Keratinocyte (primary cell): ENCODE measurements around the gene ATF7. TPM values are rescaled to one million over a fixed set of nuclear protein-coding genes. Genes with fewer than 3 reads are reported as not detected.

Experiments used
- DNase-seq: peaks from one replicate; pipeline ENCODE4 v3.0.0-alpha.2; 2011; ENCODE audit warnings: low read depth, missing footprints, low spot score
- FAIRE-seq: peaks from 2 replicates; lab custom pipeline; 2011; peaks lifted over from hg19 to GRCh38; lab: Jason Lieb, UNC
- H2AFZ ChIP-seq: 2 replicates; pipeline ENCODE4 v1.6.0; 2012; ENCODE audit warnings: low read length, control low read depth, inconsistent platforms; ENCODE audit not compliant: control insufficient read depth
- H3K27ac ChIP-seq: 2 replicates; pipeline ENCODE4 v1.5.1; 2011; ENCODE audit warnings: low read length; ENCODE audit not compliant: control insufficient read depth, insufficient read depth
- H3K27me3 ChIP-seq: 3 replicates; pipeline ENCODE4 v1.6.0; 2011; ENCODE audit warnings: low read length; ENCODE audit not compliant: control insufficient read depth, insufficient read depth; ENCODE audit errors: extremely low read depth
- H3K36me3 ChIP-seq, 2 experiments: 2 replicates in 1 of 2; 3 replicates in 1 of 2; pipeline ENCODE4 v1.5.1; 2011; ENCODE audit warnings: low read length in 2 of 2, mild to moderate bottlenecking in 1 of 2; ENCODE audit not compliant: control insufficient read depth in 2 of 2, insufficient read depth in 2 of 2; ENCODE audit errors: extremely low read depth in 1 of 2
- H3K4me1 ChIP-seq: 3 replicates; pipeline ENCODE4 v1.5.1; 2011; ENCODE audit warnings: low read length; ENCODE audit not compliant: control insufficient read depth, insufficient read depth; ENCODE audit errors: extremely low read depth
- H3K4me2 ChIP-seq: 3 replicates; pipeline ENCODE4 v1.6.0; 2011; ENCODE audit warnings: low read depth, low read length; ENCODE audit not compliant: control insufficient read depth, insufficient read depth; ENCODE audit errors: extremely low read depth
- H3K4me3 ChIP-seq, 3 experiments: fragments of 200-600 bp in 1 of 3; sonication (generic) in 1 of 3; 2 replicates in 2 of 3; 3 replicates in 1 of 3; pipeline ENCODE4 v1.5.1; 2011 to 2016; ENCODE audit warnings: low read length in 3 of 3, mild to moderate bottlenecking in 3 of 3, control low read depth in 2 of 3, inconsistent platforms in 1 of 3, low read depth in 1 of 3, mixed read lengths in 1 of 3, mixed run types in 1 of 3, moderate library complexity in 1 of 3; ENCODE audit not compliant: control insufficient read depth in 2 of 3, insufficient read depth in 2 of 3; ENCODE audit errors: extremely low read depth in 1 of 3
- H3K79me2 ChIP-seq: 2 replicates; pipeline ENCODE4 v1.6.0; 2012; ENCODE audit warnings: low read length; ENCODE audit not compliant: control insufficient read depth, insufficient read depth
- H3K9ac ChIP-seq: 3 replicates; pipeline ENCODE4 v1.6.0; 2011; ENCODE audit warnings: low read length; ENCODE audit not compliant: control insufficient read depth, insufficient read depth; ENCODE audit errors: extremely low read depth
- H3K9me1 ChIP-seq: 3 replicates; pipeline ENCODE4 v1.6.0; 2011; ENCODE audit warnings: low read length; ENCODE audit not compliant: control insufficient read depth, insufficient read depth; ENCODE audit errors: extremely low read depth
- H3K9me3 ChIP-seq: 2 replicates; pipeline ENCODE4 v1.5.1; 2012; ENCODE audit warnings: low read depth, low read length; ENCODE audit not compliant: control insufficient read depth
- H4K20me1 ChIP-seq: 3 replicates; pipeline ENCODE4 v1.6.0; 2011; ENCODE audit warnings: low read length; ENCODE audit not compliant: control insufficient read depth, insufficient read depth; ENCODE audit errors: extremely low read depth
- EZH2 ChIP-seq: IDR thresholded peaks from one replicate; pipeline ENCODE4 v1.6.1; 2012; ENCODE audit warnings: inconsistent platforms, mild to moderate bottlenecking, low read length, moderate library complexity
- dilution Hi-C: fragments of 300-500 bp; cut with MboI; formaldehyde crosslinking; loops from one replicate; pipeline ENCODE4 v1.7.0; 2020; ENCODE audit warnings: low sequenced_read_pairs; ENCODE audit not compliant: extremely low pct_ligation_motif_present
- polyA plus RNA-seq, 5 experiments: library from polyadenylated mRNA; depleted of rRNA in 3 of 5; stranded (reverse) in 3 of 5; stranded (forward) in 1 of 5; unstranded in 1 of 5; fragments of >200 nt; gene quantifications; 1 replicate in 1 of 5; 2 replicates in 3 of 5; 3 replicates in 1 of 5; pipeline versions ENCODE4 v1.2.1 to v1.2.3, GENCODE V29; 2011 to 2012; ENCODE audit warnings: missing spikeins in 2 of 5, low read depth in 1 of 5, low replicate concordance in 1 of 5
- TF ChIP-seq, protein P1 (sequence below), 3 experiments: IDR thresholded peaks in 1 of 3; conservative IDR thresholded peaks in 1 of 3; optimal IDR thresholded peaks in 1 of 3; 2 replicates in 2 of 3; 3 replicates in 1 of 3; pipeline versions ENCODE3 to v1.5.1; 2011; ENCODE audit warnings: low read length in 3 of 3, mild to moderate bottlenecking in 3 of 3, moderate library complexity in 2 of 3, control low read depth in 1 of 3, inconsistent platforms in 1 of 3; ENCODE audit not compliant: insufficient read depth in 2 of 3; ENCODE audit errors: extremely low read depth in 1 of 3

Gene ATF7
- polyA plus RNA-seq, 1 donor (not counting 4 experiments of a cell fraction or from before 2014, with no cell fraction given): 16.3 TPM

DNA sequence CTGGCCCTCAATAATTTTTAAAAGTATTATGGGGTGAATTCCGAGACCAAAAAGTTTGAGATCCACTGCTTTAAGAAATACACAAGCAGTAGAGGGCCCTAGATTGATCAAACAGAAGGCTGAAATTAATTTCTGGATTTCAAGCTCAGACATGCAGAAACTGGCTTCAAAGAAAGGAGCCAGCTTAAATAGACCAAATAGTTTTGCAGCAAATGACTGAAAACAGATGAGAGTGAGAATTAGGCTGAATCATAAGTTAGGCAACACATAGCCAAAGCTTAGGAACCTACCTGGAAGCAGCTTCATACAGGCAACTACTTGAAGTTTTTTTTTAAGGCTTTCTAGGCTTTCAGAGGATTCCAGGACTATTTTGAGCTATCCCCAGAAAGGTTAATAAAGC is 12.4 kb downstream of the ATF7 start:
- Histone ChIP-seq H3K9ac (peak overlapping the region; percentile 22), H3K9me3 (no peaks in the 10 kb centered on the region), H3K79me2 (peaks cover 51% of the 10 kb centered on the region), H3K4me3 (peak overlapping the region in 1 of 3 experiments; percentile 46), H3K36me3 (no peaks in the 10 kb centered on the region), H3K4me1 (peaks cover 12% of the 10 kb centered on the region), H4K20me1 (no peaks in the 10 kb centered on the region), H2AFZ (no peak overlapping the region), H3K27me3 (no peaks in the 10 kb centered on the region), H3K27ac (peak overlapping the region; percentile 20), H3K4me2 (peak overlapping the region; percentile 48), H3K9me1 (no peaks in the 10 kb centered on the region)
- TF ChIP-seq EZH2: no peak
- TF ChIP-seq, protein P1, sequence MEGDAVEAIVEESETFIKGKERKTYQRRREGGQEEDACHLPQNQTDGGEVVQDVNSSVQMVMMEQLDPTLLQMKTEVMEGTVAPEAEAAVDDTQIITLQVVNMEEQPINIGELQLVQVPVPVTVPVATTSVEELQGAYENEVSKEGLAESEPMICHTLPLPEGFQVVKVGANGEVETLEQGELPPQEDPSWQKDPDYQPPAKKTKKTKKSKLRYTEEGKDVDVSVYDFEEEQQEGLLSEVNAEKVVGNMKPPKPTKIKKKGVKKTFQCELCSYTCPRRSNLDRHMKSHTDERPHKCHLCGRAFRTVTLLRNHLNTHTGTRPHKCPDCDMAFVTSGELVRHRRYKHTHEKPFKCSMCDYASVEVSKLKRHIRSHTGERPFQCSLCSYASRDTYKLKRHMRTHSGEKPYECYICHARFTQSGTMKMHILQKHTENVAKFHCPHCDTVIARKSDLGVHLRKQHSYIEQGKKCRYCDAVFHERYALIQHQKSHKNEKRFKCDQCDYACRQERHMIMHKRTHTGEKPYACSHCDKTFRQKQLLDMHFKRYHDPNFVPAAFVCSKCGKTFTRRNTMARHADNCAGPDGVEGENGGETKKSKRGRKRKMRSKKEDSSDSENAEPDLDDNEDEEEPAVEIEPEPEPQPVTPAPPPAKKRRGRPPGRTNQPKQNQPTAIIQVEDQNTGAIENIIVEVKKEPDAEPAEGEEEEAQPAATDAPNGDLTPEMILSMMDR (optimal IDR thresholded peaks at IDR 0.05 in 1 of 3, IDR thresholded peaks at IDR 0.05 in 1 of 3, conservative IDR thresholded peaks at IDR 0.05 in 1 of 3; ENCODE audit: extremely low read depth in 1 of 3, insufficient read depth in 2 of 3, low read length in 3 of 3): no peak
- dilution Hi-C loops: no loop called here
- DNase-seq (no peak), FAIRE-seq (peak; percentile 67)

DNA sequence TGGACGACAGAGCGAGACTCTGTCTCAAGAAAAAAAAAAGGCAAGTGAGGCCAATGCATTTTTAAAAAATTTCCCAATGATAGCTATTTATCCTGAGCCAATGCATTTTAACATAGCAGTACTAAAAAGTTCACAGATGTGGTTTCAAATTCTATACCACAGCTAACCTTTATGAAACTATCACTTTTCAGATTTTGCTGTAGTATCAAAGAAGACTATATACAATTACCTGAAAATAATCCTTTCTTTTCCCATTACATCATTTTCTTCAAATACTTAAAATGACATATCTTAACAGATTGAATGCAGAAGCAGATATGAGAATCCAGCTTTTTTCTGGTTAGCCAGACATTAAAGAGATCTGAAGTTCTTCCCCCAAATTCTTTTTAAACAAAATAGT is 13.2 kb downstream of the ATF7 start:
- Histone ChIP-seq H3K27me3 (no peaks in the 10 kb centered on the region), H3K9me3 (no peaks in the 10 kb centered on the region), H4K20me1 (no peaks in the 10 kb centered on the region), H2AFZ (no peak overlapping the region), H3K9me1 (no peaks in the 10 kb centered on the region), H3K79me2 (peaks cover 46% of the 10 kb centered on the region), H3K4me1 (peaks cover 12% of the 10 kb centered on the region), H3K9ac (no peak overlapping the region), H3K4me3 (no peak overlapping the region), H3K36me3 (no peaks in the 10 kb centered on the region), H3K4me2 (no peak overlapping the region), H3K27ac (no peak overlapping the region)
- no peak for TF ChIP-seq EZH2
- TF ChIP-seq, protein P1 (optimal IDR thresholded peaks at IDR 0.05 in 1 of 3, IDR thresholded peaks at IDR 0.05 in 1 of 3, conservative IDR thresholded peaks at IDR 0.05 in 1 of 3; ENCODE audit: extremely low read depth in 1 of 3, insufficient read depth in 2 of 3, low read length in 3 of 3): no peak
- DNase-seq: no peak
- dilution Hi-C loops: no loop called here
- FAIRE-seq: no peak
